ENCODE data around the gene IFIT2.
"Not testable (repeated sequence)": the region's sequence is repeated elsewhere in the genome, so short reads cannot be mapped to it uniquely, and the experiment has no call there.

DNA sequence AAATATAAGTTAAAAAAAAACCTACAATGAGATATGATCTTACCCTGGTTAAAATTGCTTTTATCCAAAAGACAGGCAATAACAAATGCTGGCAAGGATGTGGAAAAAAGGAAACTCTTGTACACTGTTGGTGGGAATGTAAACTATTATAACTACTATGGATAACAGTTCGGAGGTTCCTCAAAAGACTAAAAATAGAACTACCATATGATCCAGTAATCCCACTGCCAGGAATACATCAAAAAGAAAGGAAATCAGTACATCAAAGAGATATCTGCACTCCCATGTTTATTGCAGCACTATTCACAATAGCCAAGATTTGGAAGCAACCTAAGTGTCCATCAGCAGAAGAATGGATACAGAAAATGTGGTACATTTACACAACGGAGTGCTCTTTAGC lies 24.0 kb downstream of the IFIT2 start:
- TF ChIP-seq, protein P1, sequence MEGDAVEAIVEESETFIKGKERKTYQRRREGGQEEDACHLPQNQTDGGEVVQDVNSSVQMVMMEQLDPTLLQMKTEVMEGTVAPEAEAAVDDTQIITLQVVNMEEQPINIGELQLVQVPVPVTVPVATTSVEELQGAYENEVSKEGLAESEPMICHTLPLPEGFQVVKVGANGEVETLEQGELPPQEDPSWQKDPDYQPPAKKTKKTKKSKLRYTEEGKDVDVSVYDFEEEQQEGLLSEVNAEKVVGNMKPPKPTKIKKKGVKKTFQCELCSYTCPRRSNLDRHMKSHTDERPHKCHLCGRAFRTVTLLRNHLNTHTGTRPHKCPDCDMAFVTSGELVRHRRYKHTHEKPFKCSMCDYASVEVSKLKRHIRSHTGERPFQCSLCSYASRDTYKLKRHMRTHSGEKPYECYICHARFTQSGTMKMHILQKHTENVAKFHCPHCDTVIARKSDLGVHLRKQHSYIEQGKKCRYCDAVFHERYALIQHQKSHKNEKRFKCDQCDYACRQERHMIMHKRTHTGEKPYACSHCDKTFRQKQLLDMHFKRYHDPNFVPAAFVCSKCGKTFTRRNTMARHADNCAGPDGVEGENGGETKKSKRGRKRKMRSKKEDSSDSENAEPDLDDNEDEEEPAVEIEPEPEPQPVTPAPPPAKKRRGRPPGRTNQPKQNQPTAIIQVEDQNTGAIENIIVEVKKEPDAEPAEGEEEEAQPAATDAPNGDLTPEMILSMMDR (IDR thresholded peaks at IDR 0.05 in 4 of 5, conservative IDR thresholded peaks at IDR 0.05 in 1 of 5) = not testable (repeated sequence)
- not testable (repeated sequence) for TF ChIP-seq POLR2A (IDR thresholded peaks at IDR 0.05)

Measured in gastrocnemius medialis (tissue), 4 donors.